ENCODE results near the gene PTPRN2.

Gene PTPRN2

GRCh38 chr7:157575777-157576176 lies 1011.8 kb downstream of the PTPRN2 start:
- H3K4me3 ChIP-seq (ENCODE audit: low read depth, low read length): no peak overlapping the region
- TF ChIP-seq CTCF (IDR thresholded peaks at IDR 0.05; ENCODE audit: insufficient read depth, low read length, missing control alignments): no peak
- POLR2A ChIA-PET: no interaction called here
- CTCF ChIA-PET: no interaction called here
- no peak for DNase-seq (ENCODE audit: low read depth, low spot score)

GRCh38 chr7:157574914-157575586 lies 1012.6 kb downstream of the PTPRN2 start:
- no peak for TF ChIP-seq CTCF (IDR thresholded peaks at IDR 0.05; ENCODE audit: insufficient read depth, low read length, missing control alignments)
- no peak for DNase-seq (ENCODE audit: low read depth, low spot score)
- CTCF ChIA-PET: no interaction called here
- no peak overlapping the region for H3K4me3 ChIP-seq (ENCODE audit: low read depth, low read length)
- POLR2A ChIA-PET: no interaction called here

- CTCF ChIA-PET: no interaction called here
- no peak overlapping the region for H3K4me3 ChIP-seq (ENCODE audit: low read depth, low read length)
- TF ChIP-seq CTCF (IDR thresholded peaks at IDR 0.05; ENCODE audit: insufficient read depth, low read length, missing control alignments): no peak
- DNase-seq (ENCODE audit: low read depth, low spot score): no peak
- POLR2A ChIA-PET: no interaction called here
Observed at GRCh38 chr7:157574120-157574825, 1013.4 kb downstream of the PTPRN2 start.

- POLR2A ChIA-PET: no interaction called here
- H3K4me3 ChIP-seq (ENCODE audit: low read depth, low read length): no peak overlapping the region
- no peak for TF ChIP-seq CTCF (IDR thresholded peaks at IDR 0.05; ENCODE audit: insufficient read depth, low read length, missing control alignments)
- CTCF ChIA-PET: no interaction called here
- DNase-seq (ENCODE audit: low read depth, low spot score): no peak
Observed at GRCh38 chr7:157573244-157573643, 1014.4 kb downstream of the PTPRN2 start.

- POLR2A ChIA-PET: no interaction called here
- CTCF ChIA-PET: no interaction called here
- no peak for DNase-seq (ENCODE audit: low read depth, low spot score)
- no peak for TF ChIP-seq CTCF (IDR thresholded peaks at IDR 0.05; ENCODE audit: insufficient read depth, low read length, missing control alignments)
- no peak overlapping the region for H3K4me3 ChIP-seq (ENCODE audit: low read depth, low read length)
Observed at GRCh38 chr7:157572622-157573021, 1015.0 kb downstream of the PTPRN2 start.

GRCh38 chr7:157570531-157571200 lies 1017.0 kb downstream of the PTPRN2 start:
- no peak for DNase-seq (ENCODE audit: low read depth, low spot score)
- POLR2A ChIA-PET: no interaction called here
- H3K4me3 ChIP-seq (ENCODE audit: low read depth, low read length): no peak overlapping the region
- no peak for TF ChIP-seq CTCF (IDR thresholded peaks at IDR 0.05; ENCODE audit: insufficient read depth, low read length, missing control alignments)
- CTCF ChIA-PET: no interaction called here

All from AG04449 (cell line).